Ishikawa (cell line): ENCODE data around the gene TRUB1.

Experiments used
- CREB1 ChIP-seq: IDR thresholded peaks from 2 replicates; pipeline ENCODE4 v1.6.1; 2012; ENCODE audit warnings: low read depth
- EGR1 ChIP-seq: IDR thresholded peaks from 2 replicates; pipeline ENCODE4 v1.6.1; 2012
- EP300 ChIP-seq: IDR thresholded peaks from 2 replicates; pipeline ENCODE4 v1.6.1; 2012; ENCODE audit warnings: borderline replicate concordance
- FOXM1 ChIP-seq: IDR thresholded peaks from 2 replicates; pipeline ENCODE4 v1.6.1; 2012; ENCODE audit warnings: low read depth, borderline replicate concordance
- RAD21 ChIP-seq: IDR thresholded peaks from 2 replicates; pipeline ENCODE4 v1.6.1; 2012; ENCODE audit warnings: low read depth
- TAF1 ChIP-seq: IDR thresholded peaks from 2 replicates; pipeline ENCODE4 v1.6.1; 2012; ENCODE audit warnings: low read depth, mild to moderate bottlenecking
- TEAD4 ChIP-seq: IDR thresholded peaks from 2 replicates; pipeline ENCODE4 v1.6.1; 2012
- YY1 ChIP-seq: IDR thresholded peaks from 2 replicates; pipeline ENCODE4 v1.6.1; 2012; ENCODE audit warnings: low read depth
- TF ChIP-seq, protein P1 (sequence below): IDR thresholded peaks from 2 replicates; pipeline ENCODE4 v1.6.1; 2012; ENCODE audit warnings: low read depth, mild to moderate bottlenecking
- TF ChIP-seq, protein P2 (sequence below): IDR thresholded peaks from 2 replicates; pipeline ENCODE4 v1.6.1; 2012

DNA sequence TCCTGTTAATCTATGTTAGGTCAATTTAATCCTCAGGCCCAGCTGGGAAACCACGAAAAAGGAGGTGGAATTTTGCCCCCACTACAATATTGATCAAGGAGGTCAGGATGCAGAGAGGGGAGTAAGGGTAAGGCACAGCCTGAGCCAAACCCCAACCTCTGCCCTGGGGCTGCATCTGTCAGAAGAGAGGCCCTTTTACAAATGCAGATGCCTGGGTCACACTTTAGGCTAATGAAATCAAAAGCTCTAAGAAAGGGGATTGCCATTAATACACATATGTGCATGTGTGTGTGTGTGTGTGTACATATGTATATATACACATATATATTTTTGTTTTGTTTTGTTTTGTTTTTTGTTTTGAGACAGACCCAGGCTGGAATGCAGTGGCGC is 25.5 kb upstream of the TRUB1 start:
- TF ChIP-seq FOXM1 (no peak), TEAD4 (no peak), RAD21 (no peak), EGR1 (no peak), TAF1 (no peak), CREB1 (no peak), YY1 (no peak), EP300 (no peak)
- TF ChIP-seq, protein P1, sequence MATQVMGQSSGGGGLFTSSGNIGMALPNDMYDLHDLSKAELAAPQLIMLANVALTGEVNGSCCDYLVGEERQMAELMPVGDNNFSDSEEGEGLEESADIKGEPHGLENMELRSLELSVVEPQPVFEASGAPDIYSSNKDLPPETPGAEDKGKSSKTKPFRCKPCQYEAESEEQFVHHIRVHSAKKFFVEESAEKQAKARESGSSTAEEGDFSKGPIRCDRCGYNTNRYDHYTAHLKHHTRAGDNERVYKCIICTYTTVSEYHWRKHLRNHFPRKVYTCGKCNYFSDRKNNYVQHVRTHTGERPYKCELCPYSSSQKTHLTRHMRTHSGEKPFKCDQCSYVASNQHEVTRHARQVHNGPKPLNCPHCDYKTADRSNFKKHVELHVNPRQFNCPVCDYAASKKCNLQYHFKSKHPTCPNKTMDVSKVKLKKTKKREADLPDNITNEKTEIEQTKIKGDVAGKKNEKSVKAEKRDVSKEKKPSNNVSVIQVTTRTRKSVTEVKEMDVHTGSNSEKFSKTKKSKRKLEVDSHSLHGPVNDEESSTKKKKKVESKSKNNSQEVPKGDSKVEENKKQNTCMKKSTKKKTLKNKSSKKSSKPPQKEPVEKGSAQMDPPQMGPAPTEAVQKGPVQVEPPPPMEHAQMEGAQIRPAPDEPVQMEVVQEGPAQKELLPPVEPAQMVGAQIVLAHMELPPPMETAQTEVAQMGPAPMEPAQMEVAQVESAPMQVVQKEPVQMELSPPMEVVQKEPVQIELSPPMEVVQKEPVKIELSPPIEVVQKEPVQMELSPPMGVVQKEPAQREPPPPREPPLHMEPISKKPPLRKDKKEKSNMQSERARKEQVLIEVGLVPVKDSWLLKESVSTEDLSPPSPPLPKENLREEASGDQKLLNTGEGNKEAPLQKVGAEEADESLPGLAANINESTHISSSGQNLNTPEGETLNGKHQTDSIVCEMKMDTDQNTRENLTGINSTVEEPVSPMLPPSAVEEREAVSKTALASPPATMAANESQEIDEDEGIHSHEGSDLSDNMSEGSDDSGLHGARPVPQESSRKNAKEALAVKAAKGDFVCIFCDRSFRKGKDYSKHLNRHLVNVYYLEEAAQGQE: no peak
- TF ChIP-seq, protein P2, sequence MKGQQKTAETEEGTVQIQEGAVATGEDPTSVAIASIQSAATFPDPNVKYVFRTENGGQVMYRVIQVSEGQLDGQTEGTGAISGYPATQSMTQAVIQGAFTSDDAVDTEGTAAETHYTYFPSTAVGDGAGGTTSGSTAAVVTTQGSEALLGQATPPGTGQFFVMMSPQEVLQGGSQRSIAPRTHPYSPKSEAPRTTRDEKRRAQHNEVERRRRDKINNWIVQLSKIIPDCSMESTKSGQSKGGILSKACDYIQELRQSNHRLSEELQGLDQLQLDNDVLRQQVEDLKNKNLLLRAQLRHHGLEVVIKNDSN: no peak
